SK-N-SH (cell line): ENCODE measurements around the gene ZXDC. TPM values are rescaled to one million over a fixed set of nuclear protein-coding genes. Genes with fewer than 3 reads are reported as not detected.
A peak's percentile ranks its signal among the peaks of the same experiment; 100 is the strongest.

Experiments
- CTCF ChIA-PET: fragments of 300-600, 350-600 bp; formaldehyde crosslinking; extraction: SDS; loops from one replicate; lab custom pipeline; 2021; lab: Yijun Ruan, JAX
- POLR2A ChIA-PET: fragments of 350-600 bp; sonication (Branson Sonifier 250); formaldehyde crosslinking; extraction: SDS; loops from one replicate; lab custom pipeline; 2020; ENCODE audit warnings: antibody characterized with exemption, inconsistent platforms; lab: Yijun Ruan, JAX
- DNase-seq: peaks from one replicate; pipeline ENCODE4 v3.0.0; 2012
- H2AFZ ChIP-seq: fragments of 200-600 bp; sonication (generic); 2 replicates; pipeline ENCODE4 v1.8.1; 2016; ENCODE audit warnings: antibody characterized with exemption, mild to moderate bottlenecking, low read depth
- H3F3A ChIP-seq: fragments of 200-600 bp; sonication (generic); replicated peaks from 2 replicates; pipeline ENCODE3; 2016; ENCODE audit warnings: antibody characterized with exemption, mild to moderate bottlenecking; ENCODE audit not compliant: insufficient read depth
- H3K27ac ChIP-seq, 2 experiments: fragments of 200-500 bp in 1 of 2; fragments of 200-600 bp in 1 of 2; sonication (Bioruptor generic) in 1 of 2; sonication (generic), shearing (Covaris generic) in 1 of 2; 2 replicates each; pipeline versions ENCODE4 v1.5.1 to v1.6.1; 2014 to 2016; ENCODE audit warnings: low read depth in 2 of 2, inconsistent platforms in 1 of 2, low read length in 1 of 2, mild to moderate bottlenecking in 1 of 2, mixed read lengths in 1 of 2
- H3K27me3 ChIP-seq: fragments of 200-600 bp; sonication (generic), shearing (Covaris generic); 2 replicates; pipeline ENCODE4 v1.6.1; 2016; ENCODE audit warnings: mixed run types; ENCODE audit not compliant: insufficient read depth
- H3K36me3 ChIP-seq, 2 experiments: fragments of 200-500 bp in 1 of 2; fragments of 200-600 bp in 1 of 2; sonication (Bioruptor generic) in 1 of 2; sonication (generic) in 1 of 2; replicated peaks in 1 of 2; 2 replicates each; pipeline versions ENCODE3 to v1.5.1; 2014 to 2016; ENCODE audit warnings: low read length in 1 of 2, mild to moderate bottlenecking in 1 of 2; ENCODE audit not compliant: insufficient read depth in 2 of 2, control insufficient read depth in 1 of 2
- H3K4me1 ChIP-seq, 2 experiments: fragments of 200-500 bp in 1 of 2; fragments of 200-600 bp in 1 of 2; sonication (Bioruptor generic) in 1 of 2; sonication (generic), shearing (Covaris generic) in 1 of 2; 2 replicates each; pipeline versions ENCODE4 v1.5.1 to v1.6.1; 2014 to 2016; ENCODE audit warnings: low read depth in 1 of 2, low read length in 1 of 2, mixed run types in 1 of 2; ENCODE audit not compliant: insufficient read depth in 2 of 2, control insufficient read depth in 1 of 2
- H3K4me2 ChIP-seq: fragments of 200-600 bp; sonication (generic), shearing (Covaris generic); 2 replicates; pipeline ENCODE4 v1.6.1; 2017; ENCODE audit warnings: mixed run types
- H3K4me3 ChIP-seq, 2 experiments: fragments of 200-500 bp in 1 of 2; fragments of 200-600 bp in 1 of 2; sonication (Bioruptor generic) in 1 of 2; sonication (generic), shearing (Covaris generic) in 1 of 2; 2 replicates each; pipeline versions ENCODE4 v1.5.1 to v1.8.1; 2014 to 2016; ENCODE audit warnings: low read depth in 2 of 2, inconsistent platforms in 1 of 2, low read length in 1 of 2, mild to moderate bottlenecking in 1 of 2, mixed read lengths in 1 of 2, moderate library complexity in 1 of 2
- H3K79me2 ChIP-seq: fragments of 200-600 bp; sonication (generic); 2 replicates; pipeline ENCODE4 v1.8.1; 2017; ENCODE audit warnings: mild to moderate bottlenecking; ENCODE audit not compliant: insufficient read depth
- H3K9ac ChIP-seq: fragments of 200-600 bp; sonication (generic); 2 replicates; pipeline ENCODE4 v1.6.1; 2017; ENCODE audit warnings: mixed run types
- H3K9me2 ChIP-seq: fragments of 200-600 bp; sonication (generic); 2 replicates; pipeline ENCODE4 v1.6.1; 2017; ENCODE audit warnings: mixed run types
- H3K9me3 ChIP-seq: fragments of 200-600 bp; sonication (generic); 2 replicates; pipeline ENCODE4 v1.6.1; 2017; ENCODE audit warnings: mixed run types, mild to moderate bottlenecking, moderate library complexity
- H4K20me1 ChIP-seq: fragments of 200-600 bp; sonication (generic); 2 replicates; pipeline ENCODE4 v1.6.1; 2017; ENCODE audit warnings: mild to moderate bottlenecking, mixed run types; ENCODE audit not compliant: insufficient read depth
- EZH2phosphoT487 ChIP-seq: fragments of 200-600 bp; sonication (generic); IDR thresholded peaks from 2 replicates; pipeline ENCODE4 v1.6.1; 2017; ENCODE audit warnings: low read depth, mixed run types, mild to moderate bottlenecking, antibody characterized with exemption, moderate library complexity, borderline replicate concordance
- FOSL2 ChIP-seq: IDR thresholded peaks from 2 replicates; pipeline ENCODE4 v1.4.0; 2012; ENCODE audit warnings: low read depth, mild to moderate bottlenecking, moderate library complexity, borderline replicate concordance
- JUND ChIP-seq: IDR thresholded peaks from 2 replicates; pipeline ENCODE4 v1.4.0; 2012
- MEF2A ChIP-seq: IDR thresholded peaks from 2 replicates; pipeline ENCODE4 v1.4.0; 2012; ENCODE audit warnings: low read depth, borderline replicate concordance
- SMC3 ChIP-seq: IDR thresholded peaks from 2 replicates; pipeline ENCODE4 v1.6.1; 2012; ENCODE audit warnings: low read depth, low read length, improper control_type of control experiment
- WGBS: methylation state at CpG from one replicate; pipeline ENCODE4 v1.1.6; 2017; ENCODE audit warnings: low lambda C conversion rate; 5-methylcytosine and 5-hydroxymethylcytosine counted together
- polyA plus RNA-seq, 3 experiments: library from polyadenylated mRNA; depleted of rRNA; stranded (reverse); fragments of >200 nt; gene quantifications; 2 replicates each; pipeline ENCODE4 v1.2.3, GENCODE V29; 2012
- TF ChIP-seq, protein P1 (sequence below): fragments of 200-600 bp; sonication (generic); IDR thresholded peaks from 2 replicates; pipeline ENCODE4 v1.6.1; 2017; ENCODE audit warnings: antibody characterized with exemption, mild to moderate bottlenecking, moderate library complexity
- TF ChIP-seq, protein P2 (sequence below): fragments of 150-350 bp; IDR thresholded peaks from 2 replicates; pipeline ENCODE4 v1.6.1; 2016; ENCODE audit warnings: mild to moderate bottlenecking, low read depth, low read length
- TF ChIP-seq, protein P3 (sequence below): IDR thresholded peaks from 2 replicates; pipeline ENCODE4 v1.4.0; 2012; ENCODE audit warnings: low read depth

Gene ZXDC
- polyA plus RNA-seq, 1 of the 3 experiments (the other 2 are of a cell fraction) = 8.5 TPM

DNA sequence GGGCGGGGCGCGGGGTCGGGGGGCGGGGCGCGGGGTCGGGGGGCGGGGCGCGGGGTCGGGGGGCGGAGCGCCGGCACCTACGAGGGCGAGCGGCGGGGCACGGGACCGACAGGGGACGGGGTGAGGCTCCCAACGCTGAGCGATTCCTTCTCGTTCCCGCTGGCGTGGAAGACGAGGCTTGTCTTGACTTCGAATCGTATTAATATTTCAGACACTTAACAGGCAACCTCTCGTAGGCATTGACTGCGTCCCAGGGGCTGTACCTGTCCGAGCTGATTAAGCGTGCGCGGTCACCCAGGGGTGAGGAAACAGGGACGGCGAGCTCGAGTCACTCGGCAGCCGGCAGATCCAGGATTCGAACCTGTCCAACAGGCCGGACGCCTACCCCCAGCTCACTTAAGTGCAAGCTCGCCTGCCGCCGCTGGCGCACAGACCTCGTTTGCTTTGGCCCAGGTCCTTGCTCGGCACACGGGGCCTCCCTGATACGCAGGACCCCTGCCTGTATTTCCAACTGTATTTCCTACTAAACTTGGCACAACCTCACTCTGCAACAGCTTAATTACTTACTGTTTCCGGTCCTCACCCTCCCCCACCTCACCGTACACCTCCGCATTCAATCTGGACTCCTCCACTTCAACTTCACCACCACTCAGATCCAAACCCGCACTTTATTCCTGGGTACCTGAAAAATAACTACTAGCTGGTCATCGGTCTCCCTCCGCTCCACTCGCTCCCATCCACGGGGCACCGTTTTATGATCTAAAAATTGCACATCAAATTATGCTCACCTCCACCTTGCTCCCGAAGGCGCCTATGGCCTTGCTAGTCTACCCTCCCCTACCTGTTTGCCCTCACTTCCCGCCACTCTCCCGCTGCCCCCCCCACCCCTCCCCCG lies 722 bp upstream of the ZXDC start (continued):
- TF ChIP-seq FOSL2 (no peak), MEF2A (no peak), EZH2phosphoT487 (no peak), JUND (no peak), SMC3 (no peak)
- TF ChIP-seq, protein P1, sequence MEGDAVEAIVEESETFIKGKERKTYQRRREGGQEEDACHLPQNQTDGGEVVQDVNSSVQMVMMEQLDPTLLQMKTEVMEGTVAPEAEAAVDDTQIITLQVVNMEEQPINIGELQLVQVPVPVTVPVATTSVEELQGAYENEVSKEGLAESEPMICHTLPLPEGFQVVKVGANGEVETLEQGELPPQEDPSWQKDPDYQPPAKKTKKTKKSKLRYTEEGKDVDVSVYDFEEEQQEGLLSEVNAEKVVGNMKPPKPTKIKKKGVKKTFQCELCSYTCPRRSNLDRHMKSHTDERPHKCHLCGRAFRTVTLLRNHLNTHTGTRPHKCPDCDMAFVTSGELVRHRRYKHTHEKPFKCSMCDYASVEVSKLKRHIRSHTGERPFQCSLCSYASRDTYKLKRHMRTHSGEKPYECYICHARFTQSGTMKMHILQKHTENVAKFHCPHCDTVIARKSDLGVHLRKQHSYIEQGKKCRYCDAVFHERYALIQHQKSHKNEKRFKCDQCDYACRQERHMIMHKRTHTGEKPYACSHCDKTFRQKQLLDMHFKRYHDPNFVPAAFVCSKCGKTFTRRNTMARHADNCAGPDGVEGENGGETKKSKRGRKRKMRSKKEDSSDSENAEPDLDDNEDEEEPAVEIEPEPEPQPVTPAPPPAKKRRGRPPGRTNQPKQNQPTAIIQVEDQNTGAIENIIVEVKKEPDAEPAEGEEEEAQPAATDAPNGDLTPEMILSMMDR = no peak

DNA sequence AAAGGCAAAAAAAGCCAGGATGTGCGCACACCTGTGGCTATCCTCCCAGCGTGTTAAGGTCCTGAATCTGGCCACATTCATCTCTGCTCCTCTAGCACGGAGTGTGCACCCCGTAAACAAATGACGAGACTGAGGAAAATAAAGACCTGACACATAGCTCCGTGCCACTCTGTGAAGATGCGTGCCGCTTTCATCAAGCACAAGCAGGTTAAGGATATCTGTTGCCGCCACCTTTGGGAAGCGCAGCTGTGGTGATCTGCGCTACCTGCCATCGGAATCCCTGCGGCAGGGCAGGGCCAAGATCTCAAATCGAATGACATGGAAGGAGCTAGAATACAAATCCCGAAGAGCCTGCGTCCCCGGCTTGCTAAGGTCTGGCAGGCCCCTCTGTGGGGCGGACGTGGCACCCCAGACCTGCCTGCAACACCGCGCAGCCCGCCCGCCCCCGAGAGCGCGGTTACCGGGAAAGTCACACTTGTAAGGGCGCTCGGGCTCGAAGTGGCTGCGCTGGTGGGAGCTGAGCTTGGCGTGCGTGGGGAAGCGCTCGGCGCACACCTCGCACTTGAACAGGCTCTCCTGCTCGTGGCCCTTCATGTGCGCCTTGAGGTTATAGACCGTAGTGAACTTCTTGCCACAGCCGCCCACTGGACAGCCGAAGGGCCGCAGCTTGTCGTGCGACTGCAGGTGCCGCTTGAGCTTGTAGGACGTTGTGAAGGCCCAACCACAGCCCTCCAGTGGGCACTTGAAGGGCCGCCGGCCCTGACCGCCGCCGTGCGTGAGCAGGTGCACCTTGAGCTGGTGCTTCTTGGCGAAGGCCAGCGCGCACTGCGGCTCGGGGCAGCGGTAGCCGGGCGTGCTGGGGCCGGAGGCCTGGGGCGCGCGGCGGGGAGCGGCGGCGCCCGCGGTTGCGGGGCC lies 936 bp downstream of the ZXDC start:
- CTCF ChIA-PET = interaction anchor here (0.7 to 2.6 kb wide), 17 partner anchors 9 to 1835 kb away, joined by 3 to 20 read pairs (median 5); no protein-coding TSS in a partner anchor
- Histone ChIP-seq H3K9me2 (no peaks in the 10 kb centered on the region), H3F3A (peaks cover 6% of the 10 kb centered on the region), H3K9ac (peak overlapping the region; percentile 64), H3K4me3 (peak overlapping the region; percentile 84 to 88), H3K4me2 (peak overlapping the region; percentile 92), H3K79me2 (peaks cover 52% of the 10 kb centered on the region), H4K20me1 (peaks cover 43% of the 10 kb centered on the region), H3K27me3 (no peaks in the 10 kb centered on the region), H2AFZ (no peak overlapping the region), H3K36me3 (peaks cover 23 to 25% of the 10 kb centered on the region in 2 experiments), H3K9me3 (no peaks in the 10 kb centered on the region), H3K27ac (peak overlapping the region; percentile 38 to 91; a peak in 3 of 4 replicates)
- DNase-seq = peak; percentile 69
- POLR2A ChIA-PET = no interaction called here
- WGBS = 52% methylated on average over 15 of the region's 72 CpGs
- TF ChIP-seq, protein P2, sequence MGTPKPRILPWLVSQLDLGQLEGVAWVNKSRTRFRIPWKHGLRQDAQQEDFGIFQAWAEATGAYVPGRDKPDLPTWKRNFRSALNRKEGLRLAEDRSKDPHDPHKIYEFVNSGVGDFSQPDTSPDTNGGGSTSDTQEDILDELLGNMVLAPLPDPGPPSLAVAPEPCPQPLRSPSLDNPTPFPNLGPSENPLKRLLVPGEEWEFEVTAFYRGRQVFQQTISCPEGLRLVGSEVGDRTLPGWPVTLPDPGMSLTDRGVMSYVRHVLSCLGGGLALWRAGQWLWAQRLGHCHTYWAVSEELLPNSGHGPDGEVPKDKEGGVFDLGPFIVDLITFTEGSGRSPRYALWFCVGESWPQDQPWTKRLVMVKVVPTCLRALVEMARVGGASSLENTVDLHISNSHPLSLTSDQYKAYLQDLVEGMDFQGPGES = no peak
- TF ChIP-seq, protein P3, sequence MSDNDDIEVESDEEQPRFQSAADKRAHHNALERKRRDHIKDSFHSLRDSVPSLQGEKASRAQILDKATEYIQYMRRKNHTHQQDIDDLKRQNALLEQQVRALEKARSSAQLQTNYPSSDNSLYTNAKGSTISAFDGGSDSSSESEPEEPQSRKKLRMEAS = 0 out of 2 replicates have a peak, but pooled peaks have one; percentile 25
- TF ChIP-seq JUND = no peak
- TF ChIP-seq, all 33 proteins: peak for 1
- peaks cover 20 to 36% of the 10 kb centered on the region in 2 experiments for H3K4me1 ChIP-seq
